Measurements from ENCODE around the gene LTF.
"Not testable (repeated sequence)": the region's sequence is repeated elsewhere in the genome, so short reads cannot be mapped to it uniquely, and the experiment has no call there.

The LTF gene

DNA sequence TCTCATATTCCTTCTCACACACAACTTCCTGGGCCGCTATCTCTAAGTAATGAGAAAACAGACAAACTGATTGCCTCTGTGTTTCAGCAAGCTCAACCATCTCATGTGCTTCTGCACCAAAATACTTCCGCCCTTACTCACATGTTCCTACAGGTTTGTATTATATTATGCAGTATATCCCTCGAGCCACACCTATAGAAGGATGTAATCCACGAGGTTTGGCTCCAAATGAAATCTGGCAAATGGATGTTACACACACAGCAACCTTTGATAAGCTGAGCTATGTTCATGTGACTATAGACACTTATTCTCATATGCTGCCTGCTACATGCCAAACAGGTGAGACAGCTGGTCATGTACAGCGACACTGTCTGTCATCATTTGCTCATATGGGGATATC, 35.0 kb downstream of the LTF start:
- DNase-seq (ENCODE audit: low read depth) = no peak
- TF ChIP-seq, protein P1, sequence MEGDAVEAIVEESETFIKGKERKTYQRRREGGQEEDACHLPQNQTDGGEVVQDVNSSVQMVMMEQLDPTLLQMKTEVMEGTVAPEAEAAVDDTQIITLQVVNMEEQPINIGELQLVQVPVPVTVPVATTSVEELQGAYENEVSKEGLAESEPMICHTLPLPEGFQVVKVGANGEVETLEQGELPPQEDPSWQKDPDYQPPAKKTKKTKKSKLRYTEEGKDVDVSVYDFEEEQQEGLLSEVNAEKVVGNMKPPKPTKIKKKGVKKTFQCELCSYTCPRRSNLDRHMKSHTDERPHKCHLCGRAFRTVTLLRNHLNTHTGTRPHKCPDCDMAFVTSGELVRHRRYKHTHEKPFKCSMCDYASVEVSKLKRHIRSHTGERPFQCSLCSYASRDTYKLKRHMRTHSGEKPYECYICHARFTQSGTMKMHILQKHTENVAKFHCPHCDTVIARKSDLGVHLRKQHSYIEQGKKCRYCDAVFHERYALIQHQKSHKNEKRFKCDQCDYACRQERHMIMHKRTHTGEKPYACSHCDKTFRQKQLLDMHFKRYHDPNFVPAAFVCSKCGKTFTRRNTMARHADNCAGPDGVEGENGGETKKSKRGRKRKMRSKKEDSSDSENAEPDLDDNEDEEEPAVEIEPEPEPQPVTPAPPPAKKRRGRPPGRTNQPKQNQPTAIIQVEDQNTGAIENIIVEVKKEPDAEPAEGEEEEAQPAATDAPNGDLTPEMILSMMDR (IDR thresholded peaks at IDR 0.05; ENCODE audit: control insufficient read depth, extremely low read depth, insufficient read depth) = no peak
- no peak overlapping the region for H3K4me3 ChIP-seq (ENCODE audit: low read depth, low read length)

DNA sequence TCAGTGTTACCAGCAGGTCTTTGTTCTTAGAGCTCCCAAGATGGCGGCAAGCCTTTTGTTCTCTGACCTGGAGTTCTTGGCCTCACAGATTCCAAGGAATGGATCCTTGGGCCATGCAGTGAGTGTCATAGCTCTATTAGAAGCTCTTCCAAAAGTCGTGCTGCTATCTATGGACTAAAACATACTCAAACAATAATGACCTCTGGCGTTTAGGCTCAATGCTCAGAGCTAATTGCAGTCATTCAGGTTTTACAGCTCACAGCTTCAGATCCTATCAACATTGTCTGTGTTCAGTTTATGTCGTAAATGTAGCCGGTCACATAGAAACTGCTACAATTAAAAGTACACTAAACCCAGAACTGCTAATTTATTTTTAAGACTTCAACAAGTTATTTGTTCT, 35.5 kb downstream of the LTF start:
- DNase-seq (ENCODE audit: low read depth) = peak; percentile 17
- TF ChIP-seq, protein P1 (IDR thresholded peaks at IDR 0.05; ENCODE audit: control insufficient read depth, extremely low read depth, insufficient read depth) = no peak
- no peak overlapping the region for H3K4me3 ChIP-seq (ENCODE audit: low read depth, low read length)

- H3K4me3 ChIP-seq (ENCODE audit: low read depth, low read length) = no peak overlapping the region
- DNase-seq (ENCODE audit: low read depth) = no peak
- TF ChIP-seq, protein P1 (IDR thresholded peaks at IDR 0.05; ENCODE audit: control insufficient read depth, extremely low read depth, insufficient read depth) = 0 out of 2 replicates have a peak, but pooled peaks have one; percentile 4
Measured at GRCh38 chr3:46427916-46428833, 36.5 kb downstream of the LTF start.

DNA sequence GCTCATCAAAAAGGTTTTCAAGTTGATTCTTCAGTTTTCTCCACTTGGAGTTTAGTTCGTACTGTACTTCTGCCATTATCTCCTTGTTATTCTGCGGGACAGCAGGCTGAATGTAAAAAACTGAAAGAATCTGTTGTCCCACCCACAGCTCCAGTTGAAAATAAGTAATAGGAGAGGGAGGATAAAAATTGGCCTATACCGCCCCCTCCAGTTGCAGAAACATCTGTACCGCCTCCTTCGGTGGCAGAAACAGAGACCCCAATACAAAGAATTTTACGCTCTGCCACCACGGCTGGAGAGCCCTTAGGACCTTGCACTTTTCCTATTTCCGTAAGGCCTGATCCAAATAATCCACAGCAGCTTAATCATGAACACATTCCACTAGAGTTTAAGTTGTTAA, 37.3 kb downstream of the LTF start:
- not testable (repeated sequence) for DNase-seq (ENCODE audit: low read depth); H3K4me3 ChIP-seq (ENCODE audit: low read depth, low read length)

DNA sequence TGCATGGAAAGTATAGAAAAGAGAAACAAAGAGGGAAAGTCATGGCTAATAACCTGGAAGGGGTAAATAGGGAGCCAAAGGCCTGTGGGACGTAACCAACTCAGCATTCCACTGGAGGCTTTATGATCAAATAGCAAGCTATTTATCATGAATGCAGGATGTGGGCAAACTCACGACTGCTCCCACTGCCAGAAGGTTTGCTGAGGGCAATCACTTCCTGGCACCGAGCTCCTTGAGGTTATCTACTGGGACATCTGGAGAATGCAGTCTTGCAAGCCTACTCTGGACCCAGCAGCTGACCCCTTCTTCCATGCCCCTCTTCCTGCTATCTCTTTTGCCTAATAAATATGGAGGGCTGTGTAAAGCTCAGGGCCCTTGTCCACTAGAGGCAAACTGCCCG, 38.2 kb downstream of the LTF start:
- H3K4me3 ChIP-seq (ENCODE audit: low read depth, low read length); DNase-seq (ENCODE audit: low read depth): not testable (repeated sequence)

DNA sequence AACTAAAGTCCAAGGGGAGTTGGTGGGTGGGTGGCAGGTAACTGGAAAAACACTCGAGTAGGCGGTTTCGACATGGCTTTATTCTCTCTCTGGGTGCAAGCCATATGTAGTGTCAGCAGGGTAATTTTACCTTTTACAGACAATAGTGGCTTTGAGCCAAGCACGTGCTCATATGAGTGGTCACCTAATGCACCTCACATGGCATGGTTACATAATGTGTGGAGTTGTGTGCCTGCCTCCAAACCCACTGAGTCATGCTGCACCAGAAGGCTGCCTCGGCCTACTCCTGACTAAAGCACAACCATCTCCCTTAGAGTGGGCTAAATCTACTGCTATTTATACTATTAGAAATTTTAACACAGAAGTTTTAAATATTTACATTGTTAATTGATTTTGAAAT, 41.1 kb downstream of the LTF start:
- DNase-seq (ENCODE audit: low read depth) = no peak
- no peak overlapping the region for H3K4me3 ChIP-seq (ENCODE audit: low read depth, low read length)
- TF ChIP-seq, protein P1 (IDR thresholded peaks at IDR 0.05; ENCODE audit: control insufficient read depth, extremely low read depth, insufficient read depth) = no peak

DNA sequence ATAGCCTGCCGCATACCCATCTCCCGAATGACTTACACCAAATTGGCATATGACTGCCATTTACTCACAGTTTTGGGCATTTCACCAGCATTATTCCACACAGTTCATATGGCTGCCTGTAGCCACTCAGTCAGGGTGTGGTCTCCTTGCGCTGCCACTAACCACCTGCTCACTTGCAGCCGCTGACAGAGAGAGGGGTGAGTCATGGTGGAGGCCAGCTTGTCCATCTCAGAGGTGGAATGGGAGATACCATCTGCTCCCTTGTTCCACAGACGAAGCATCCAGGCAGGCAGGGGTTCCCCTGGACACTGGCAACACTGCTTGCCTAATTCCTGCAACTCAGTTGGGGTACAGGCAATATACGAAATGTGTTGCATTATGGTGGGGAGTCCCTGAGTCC, 42.1 kb downstream of the LTF start:
- H3K4me3 ChIP-seq (ENCODE audit: low read depth, low read length) = no peak overlapping the region
- no peak for DNase-seq (ENCODE audit: low read depth)
- TF ChIP-seq, protein P1 (IDR thresholded peaks at IDR 0.05; ENCODE audit: control insufficient read depth, extremely low read depth, insufficient read depth) = no peak

GRCh38 chr3:46420931-46421330, 43.8 kb downstream of the LTF start:
- TF ChIP-seq, protein P1 (IDR thresholded peaks at IDR 0.05; ENCODE audit: control insufficient read depth, extremely low read depth, insufficient read depth) = no peak
- no peak overlapping the region for H3K4me3 ChIP-seq (ENCODE audit: low read depth, low read length)
- no peak for DNase-seq (ENCODE audit: low read depth)

Data from LNCaP clone FGC (cell line).